Cerebellar nuclear complex (tissue), 1 donor: ENCODE results near the gene ZNF740.

Experiments
- DNase-seq, 2 experiments: peaks; one replicate each; lab custom pipeline; 2025; lab: John Stamatoyannopoulos, UW

Gene ZNF740

DNA sequence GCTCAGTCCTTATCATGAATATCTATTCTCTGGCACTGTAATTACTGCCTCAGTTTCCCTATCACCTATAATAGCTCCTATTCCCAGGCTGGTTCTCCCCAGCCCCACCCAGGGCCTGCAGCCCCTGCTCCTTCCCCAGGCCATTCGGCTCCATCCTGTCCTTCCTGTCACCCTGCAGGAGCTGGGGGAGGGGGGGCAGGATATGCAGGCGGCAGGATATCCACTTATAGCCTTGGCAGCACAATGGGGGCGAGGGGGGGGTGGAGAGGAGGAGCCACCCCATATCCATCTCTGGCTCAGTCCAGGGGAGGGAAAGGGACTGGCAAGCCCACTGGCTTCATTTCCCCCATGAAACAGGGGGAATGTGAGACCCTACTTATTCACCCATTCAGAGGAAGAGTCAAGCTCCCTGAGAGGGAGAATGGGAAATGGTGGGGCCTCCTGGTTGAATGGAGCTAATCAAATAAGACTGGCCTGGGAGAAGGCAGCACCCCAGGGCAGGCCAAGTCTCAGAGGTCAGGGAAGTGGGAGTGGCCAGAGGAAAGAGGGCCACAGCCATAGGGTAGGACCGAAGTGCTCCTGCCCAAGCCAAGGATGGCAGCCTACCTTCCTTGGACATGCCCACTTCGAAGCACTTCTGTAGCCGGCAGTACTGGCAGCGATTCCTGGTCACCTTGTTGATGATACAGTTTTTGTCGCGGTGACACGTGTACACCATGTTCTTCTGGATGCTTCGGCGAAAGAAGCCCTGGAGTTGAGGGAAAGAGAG, 34.3 kb downstream of the ZNF740 start:
- DNase-seq, result no peak

DNA sequence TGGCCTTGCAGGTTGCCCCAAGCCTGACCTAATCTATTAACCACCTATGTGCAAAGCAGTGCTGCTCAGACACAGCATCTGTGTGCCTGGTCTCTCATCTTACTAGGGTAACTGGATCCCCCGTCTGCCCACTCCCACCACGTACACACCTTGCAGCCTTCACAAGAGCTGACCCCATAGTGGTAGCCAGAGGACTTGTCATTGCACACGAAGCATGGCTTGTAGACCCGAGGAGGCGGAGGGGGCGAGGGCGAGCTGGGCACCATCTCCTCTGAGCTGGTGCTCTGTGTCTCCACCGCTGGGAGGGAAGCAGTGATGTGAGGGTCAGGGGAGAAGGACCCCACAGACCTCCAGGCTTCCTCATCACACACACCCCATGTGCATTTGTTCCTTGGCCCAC, 35.0 kb downstream of the ZNF740 start:
- no peak for DNase-seq

DNA sequence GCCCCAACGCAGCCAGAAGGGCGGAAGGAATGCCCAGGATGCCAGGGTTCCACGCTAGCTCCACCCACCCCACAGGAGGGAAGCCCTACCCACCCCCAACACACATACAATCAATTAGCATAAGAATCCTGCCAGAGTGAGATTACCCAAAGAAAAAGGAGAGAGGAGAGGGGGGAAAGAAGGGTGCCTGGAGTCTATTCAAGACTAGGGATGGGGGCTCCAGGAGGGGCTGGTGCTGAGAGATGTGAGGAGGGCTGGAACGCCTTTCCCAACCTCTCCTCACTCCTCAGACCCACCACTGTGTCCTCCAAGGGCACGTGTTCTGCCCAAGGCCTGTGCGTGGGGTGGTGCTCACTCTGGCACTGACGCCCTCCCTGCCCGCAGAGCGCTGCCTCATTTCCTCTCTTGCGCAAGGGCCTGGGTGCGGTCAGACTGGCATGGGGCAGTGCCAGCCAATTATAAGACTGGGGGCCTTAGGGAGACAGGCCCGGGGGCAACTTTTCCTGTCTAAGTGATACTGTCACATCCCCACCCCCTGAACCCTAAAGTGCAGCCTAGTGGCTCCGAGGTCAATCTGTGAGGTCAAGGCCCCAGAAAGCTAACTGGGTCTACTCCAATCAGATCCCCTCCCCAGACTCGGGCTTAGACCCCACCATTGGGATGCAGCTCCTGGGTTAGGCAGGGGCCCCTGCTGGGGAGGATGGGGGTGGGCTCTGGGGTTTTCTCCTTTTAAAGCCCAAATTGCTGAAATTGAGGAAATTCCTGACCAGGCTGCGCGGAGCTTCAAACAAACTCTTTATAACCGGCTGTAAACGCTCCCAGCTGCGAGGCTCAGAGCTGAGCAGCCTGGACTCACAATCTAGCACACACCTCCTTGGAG, 36.8 kb downstream of the ZNF740 start:
- no peak for DNase-seq

DNA sequence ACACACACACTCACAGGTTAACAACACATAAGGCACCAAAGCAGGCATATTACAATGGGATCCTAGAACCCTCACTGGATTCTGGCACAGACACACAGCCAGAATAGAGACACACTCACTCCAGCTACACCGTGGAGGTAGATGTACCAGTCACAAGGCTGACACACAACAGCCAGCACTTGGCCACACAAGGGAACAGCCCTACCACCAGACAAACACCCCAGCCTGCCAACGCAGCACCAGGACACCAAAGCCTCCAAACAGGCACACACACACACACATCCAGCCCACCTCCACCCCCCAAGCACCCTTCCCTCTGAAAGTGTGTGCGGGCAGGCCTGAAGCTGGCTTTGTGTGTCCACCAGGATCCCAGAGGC, 37.4 kb downstream of the ZNF740 start:
- DNase-seq, result no peak

DNA sequence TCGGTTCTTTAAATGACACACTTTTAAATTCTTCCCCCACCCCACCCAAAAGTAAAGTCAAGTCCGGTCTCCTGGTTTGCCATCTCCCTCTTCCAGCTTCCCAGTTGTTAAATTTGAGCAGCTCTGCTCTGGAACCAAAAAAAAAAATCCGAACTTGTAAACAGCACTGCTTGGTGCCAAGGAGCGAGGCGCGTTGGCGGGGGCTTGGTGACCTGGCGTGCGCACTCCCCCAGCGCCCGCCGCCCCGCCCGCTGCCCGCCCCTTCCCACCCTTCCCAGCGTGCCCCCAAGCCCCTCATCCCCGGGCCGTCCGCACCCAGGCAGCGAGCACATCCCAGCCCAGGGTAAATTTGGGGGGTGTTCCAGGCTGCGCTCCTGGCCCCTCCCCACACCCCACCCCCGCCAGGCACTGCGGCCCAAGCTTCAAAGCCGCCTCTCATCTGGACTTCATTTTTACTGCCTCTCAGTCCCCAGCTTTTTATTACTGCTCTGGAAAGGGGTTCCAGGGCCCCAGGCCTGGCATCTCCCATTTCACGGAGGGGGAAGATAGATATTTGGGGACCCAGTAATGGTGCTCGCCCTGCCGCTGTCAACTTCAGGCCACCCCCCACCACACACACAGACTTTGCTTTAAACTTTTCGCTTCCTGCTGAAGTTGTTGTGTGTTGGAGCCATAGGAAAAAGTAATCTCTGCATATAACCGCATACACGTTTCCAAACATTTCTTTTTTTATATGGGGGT, 38.2 kb downstream of the ZNF740 start:
- DNase-seq, result no peak

DNA sequence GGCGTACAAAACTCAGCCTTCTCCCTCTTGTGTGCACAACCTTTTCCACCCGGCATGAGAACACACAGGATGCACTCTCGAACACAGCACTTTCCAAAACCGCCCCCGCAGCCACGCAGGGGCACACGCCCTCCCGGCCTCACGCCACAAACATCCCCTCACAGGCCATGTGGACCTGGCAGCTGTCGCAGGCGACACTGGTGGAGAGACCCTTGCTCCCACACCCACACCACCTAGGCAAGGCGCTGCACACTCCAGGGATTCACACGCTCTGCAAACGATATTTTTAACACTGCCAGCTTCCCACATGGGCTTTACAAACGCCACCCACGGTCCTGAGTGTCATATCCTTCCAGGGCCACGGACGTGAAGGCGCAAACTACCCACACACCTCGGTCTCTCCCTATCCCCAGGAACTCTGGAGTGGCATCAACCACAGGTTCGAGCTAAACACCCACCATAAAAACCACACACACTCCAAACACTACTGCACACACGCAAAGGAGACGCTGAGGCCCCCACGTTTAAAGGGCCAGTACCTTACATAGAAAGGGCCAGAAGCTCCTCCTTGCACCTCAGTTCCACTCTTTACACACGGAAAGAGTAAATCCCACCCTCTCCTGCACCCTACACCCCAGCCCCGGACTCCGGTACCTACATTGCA, 38.9 kb downstream of the ZNF740 start:
- DNase-seq, result no peak

DNA sequence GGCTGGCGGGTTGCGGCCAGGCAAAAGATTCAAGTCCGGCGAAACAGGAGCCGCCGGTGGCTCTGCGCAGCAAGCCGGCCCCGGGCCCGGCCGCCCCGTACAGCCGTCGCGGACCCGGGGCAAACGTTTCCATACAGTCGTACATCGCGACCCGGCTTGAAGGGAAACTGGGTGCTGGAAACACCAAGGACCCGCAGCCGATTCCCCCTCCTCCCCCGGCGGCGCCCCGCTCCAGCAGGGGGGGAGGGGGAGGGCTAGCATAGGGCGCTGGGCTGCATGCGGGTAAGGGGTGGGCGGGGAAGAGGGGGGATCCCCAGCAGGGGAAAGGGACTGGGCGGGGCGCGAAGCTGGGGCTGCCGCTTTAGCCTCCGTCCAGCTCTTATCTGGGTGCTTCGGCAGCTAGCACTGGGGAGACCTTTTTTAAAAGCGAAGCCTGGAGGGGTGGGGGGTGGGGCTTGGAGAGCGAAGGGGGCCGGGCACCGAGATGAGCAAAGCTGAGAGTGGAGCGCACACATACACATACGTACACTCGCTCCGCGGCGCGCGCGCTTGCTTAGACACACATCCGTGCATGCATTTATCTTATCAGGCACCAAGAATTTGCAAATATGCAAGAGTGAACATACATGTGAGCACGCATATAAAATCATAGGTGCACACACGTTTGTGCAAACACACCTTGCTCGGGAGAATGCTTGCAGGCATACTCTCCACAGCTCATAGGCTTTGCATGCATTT, 39.6 kb downstream of the ZNF740 start:
- DNase-seq, result peak in 1 of 2 experiments; percentile 81

DNA sequence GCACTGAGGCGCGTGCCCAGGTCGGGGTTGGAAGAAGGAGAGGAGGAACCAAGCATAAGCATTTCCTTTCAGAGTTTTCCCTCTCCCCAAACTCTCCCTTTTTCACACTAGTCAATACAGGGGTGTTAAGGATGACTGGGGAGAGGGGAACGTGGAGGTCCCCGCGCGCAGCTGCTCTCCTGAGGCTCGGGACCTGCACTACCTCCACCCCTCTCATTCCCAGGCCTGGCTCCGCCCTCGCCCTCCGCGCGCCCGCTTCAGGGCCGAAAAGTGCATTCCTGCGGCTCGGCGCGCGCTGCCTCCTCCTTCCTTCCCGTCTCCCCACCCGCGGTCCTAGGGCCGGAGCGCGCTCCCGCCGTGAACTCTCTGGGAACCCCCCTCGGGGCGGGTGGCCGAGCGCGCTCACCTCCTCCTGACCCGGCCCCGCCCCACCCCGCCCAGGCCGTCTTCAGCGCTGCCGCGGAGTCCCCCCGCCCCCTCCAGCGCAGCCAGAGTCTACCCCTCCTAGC, 40.2 kb downstream of the ZNF740 start:
- peak in 1 of 2 experiments; percentile 57 for DNase-seq

DNA sequence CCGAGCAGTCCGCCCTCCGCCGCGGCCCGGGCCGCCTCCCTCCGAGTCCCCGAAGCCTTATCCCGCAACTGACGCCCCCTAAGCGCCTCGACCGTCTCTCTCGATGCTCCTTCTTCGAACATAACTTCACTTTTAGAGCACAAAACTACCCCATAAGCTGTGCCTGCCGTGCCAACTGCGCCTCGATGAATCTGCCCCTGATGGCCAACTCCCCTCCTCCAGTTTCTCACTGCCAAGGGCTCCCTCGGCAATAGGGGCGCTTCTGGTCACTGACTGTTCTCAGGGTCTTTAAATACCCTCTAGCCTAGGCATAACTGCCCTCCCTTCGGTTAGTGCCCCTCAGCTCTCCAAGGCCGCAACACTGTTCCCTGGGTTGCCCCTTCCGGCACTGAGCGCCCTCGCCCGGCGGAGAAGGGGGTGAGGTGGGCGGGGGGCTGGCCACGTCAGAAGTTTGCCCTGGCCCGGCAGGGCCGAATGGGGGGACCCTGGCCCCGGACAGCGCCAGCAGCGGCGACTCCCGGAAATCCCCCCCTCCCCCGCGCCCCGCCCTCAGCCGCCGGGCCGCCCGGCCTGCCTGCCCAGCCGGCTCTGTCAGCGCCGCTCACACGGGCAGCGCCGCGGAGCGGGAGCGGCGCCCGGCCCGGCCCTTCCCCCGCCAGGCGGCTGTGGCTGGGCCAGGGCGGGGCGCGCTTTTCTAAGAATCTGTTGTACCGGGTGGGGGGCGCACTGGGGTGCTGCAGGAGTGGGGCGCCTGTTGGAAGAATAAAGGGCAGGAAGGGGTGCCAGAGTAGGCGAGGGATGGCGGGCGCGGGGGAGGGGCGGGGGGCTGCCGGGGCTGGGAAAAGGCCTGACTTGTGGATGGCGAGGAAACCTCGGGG, 40.9 kb downstream of the ZNF740 start:
- no peak for DNase-seq

DNA sequence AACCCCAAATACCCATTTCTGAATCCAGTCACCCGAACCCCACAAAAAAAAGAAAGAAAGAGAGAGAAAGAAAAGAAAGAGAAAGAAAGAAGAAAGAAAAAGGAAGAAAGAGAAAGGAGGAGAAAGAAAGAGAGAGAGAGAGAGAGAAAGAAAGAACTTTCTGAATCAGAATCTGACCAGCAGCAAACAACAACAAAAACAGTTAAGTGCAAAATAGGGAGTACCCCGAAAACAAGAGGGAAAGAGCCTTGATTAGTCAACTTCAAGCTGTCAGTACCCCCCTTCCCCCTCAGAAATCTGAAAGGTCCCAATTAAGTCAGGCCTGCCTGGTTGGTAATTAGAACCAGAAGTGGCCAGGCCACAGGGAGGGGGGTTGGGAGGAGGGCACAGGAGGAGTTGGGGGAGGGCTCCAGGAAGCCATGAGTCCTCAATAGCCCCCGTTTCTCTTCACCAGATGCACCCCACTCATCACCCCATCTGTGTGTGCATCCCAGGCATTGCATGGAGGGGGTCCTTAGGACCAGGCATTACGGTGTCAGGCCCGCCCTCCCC, 41.7 kb downstream of the ZNF740 start:
- no peak for DNase-seq

DNA sequence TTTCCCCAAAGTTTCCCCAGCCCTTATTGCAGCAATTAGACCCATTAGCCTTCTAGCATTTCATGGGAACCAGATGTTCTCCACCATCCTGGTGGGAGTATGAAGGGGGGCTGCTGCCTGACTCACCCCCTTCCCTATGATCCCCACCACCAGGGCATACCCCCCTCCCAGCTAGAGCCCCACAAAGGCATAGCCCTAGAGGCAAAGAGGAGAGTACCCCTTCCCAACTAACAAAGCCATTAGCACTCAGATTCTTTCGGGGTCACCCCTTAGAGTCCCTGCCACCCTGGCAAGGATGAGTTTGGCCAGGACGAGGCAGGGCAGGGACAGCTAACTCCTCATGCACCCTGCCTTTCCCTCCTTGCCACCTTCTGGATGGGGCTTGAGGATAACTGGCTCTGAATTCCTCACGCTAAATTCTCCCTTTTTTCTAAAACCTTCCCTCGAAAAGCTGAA, 42.3 kb downstream of the ZNF740 start:
- no peak for DNase-seq

DNA sequence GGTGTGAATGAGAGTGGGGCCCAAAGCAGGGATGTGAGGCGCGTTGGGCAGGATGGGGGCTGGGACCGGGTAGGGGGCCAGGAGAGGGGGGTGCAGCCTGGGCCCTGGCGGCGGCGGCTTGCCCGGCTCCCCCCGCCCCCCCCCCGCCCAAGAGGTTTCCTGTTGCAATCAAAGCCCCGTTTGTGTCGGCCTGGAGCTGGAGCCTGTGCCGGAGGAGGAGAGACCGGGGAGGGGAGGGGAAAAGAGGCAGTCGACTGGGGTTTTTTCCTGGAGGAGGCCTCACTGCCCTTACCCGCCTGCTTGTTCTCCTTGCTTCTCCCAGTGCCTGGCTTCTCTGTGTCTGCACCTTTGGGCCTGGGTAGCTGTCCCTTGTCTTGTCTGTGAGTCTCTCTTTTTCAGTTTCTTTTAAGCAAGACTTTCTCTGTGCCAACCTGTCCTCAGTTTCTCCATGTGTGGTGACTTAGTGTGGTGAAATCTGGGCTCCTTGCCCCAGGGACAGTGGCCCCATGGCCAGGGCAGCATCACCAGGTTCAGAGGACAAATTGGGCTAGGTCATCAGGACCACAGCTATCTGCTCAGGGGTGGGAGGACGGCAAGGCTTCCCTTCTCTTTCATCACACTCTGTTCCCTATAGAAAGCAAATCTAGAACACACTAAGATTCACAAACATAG, 43.0 kb downstream of the ZNF740 start:
- DNase-seq, result no peak

DNA sequence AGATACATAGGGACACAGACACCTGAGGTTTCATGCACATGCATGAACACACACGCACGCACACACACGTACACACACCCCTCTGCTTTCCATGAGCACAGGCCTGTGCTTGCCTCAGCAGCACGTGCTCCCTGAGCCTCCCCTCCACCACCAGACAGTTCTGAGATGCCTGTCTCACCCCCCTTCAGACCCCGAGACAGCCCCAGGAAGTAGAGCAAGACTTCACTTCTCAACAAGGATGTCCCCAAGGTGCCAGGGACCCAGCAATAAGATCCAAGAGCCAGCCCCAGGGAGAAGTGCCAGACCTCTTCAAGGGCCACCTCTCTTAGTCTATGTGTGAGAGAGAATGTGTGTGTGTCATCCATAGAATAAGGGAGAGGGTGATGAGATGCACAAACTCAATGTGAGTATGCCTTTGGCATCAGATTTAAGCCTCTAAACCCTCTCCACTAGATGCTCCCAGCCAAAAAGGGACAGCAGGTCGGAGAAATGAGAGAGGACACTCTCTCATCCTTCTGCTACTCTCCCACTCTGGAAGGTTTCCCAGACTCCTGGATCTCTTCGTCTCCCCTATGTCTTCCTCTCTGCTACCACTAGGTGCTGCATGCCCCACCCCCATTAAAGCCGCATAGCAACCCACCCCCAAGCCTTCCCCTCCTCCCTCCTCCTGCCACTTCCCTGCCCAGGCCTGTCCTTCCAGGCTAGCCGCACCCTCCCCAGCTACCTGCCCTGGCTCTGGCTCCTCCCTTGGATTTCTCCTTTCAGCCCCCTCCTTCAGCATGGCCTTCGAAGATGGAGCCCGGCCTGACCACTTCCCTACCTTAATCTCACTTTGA, 43.8 kb downstream of the ZNF740 start:
- DNase-seq, result peak in 1 of 2 experiments; percentile 8

DNA sequence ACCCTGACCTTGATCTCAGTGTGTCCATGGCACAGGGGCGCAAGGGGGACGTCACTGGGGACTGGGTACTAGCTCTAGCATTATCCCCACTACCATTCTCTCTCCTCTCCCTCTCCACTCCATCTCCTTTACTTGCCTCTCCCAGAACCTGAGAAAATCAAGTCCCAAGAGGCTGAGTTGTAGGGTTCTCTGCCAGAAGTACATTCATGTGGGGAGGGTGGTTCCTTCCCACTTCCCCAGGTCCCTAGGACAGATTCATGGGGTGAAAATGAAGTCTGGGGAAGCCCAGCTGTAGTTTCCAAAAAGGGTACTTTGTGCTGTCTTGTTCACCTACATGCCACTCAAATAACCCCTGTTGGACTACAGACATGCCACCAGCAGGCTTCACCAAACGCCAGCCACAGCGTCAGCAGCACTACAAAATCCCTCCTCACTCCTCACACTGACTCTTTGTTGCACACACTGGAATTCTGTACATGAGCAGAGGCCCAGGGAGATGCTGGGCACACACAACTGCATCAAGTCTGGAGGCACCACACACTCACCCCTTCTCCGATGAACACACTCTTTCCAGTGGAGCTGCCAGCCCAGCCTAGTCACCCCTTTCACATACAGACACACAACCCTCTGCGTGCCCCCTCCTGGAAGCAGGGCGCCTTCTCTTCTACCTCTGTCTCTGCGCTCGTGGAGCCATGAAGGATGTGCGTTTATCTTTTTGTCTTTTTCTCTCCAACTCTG, 44.5 kb downstream of the ZNF740 start:
- no peak for DNase-seq

DNA sequence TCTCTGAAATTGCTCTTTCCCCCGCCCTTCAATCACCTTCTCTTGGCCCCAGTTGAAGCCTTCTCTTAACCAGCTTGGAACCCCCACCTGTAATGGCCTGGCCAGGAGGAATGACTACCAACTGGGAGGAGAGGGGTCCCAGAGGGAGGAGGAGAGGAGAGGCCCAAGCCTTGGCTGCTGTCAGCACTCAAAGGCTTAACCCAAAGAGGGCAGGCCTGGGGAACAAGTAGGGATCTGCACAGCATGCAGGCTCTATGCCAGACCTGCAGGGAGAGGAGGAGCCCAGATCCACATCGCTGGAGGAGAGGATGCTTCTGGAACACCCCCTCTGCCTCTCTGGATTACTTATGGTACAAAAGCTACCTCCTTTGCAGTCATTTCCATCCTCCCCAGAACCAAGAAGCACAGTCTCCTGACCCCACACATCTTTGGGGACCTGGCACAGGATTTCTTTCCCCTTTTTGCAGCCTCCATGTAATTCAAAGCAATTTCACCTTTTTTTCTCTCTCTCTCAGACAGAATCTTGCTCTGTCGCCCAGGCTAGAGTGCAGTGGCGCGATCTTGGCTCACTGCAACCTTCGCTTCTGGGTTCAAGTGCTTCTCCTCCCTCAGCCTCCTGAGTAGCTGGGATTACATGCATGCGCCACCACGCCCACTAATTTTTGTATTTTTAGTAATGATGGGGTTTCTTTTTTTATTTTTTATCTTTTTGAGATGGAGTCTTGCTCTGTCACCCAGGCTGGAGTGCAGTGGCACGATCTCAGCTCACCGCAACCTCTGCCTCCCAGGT, 45.3 kb downstream of the ZNF740 start:
- no peak for DNase-seq

DNA sequence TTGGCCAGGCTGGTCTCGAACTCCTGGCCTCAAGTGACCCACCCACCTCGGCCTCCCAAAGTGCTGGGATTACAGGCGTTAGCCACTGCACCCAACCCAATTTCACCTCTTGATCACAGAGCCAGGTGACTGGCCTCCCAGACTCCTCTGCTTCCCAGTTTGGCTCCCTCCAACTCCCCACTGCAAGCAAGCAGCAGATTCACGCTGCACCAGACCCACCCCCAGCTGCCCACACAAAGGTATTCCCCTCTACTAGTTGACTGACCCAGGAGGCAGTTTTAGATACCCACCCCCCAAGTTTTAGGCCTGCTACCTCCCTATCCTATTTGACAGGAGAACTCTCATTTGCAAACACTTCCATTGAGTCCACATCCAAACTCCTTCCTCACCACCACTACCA, 46.3 kb downstream of the ZNF740 start:
- no peak for DNase-seq

DNA sequence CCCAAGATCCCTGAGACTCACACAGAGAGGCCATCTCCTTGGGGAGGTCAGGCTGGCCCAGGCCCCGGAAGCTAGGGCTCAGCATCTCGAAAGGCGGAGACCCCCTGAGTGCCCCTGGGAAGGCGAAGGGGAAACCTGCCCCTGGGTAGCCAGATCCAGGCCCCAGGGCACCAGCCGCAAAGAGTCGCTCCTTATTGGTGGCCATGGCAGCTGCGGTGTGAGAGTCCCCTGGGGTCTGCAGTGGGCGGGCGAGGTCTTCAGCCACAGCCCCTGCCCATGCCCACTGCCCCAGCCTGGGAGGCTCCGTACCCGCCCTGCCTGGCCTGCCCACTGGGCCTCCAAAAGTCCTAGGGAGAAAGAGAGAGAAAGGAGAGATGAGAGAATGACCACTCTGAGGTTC, 46.8 kb downstream of the ZNF740 start:
- DNase-seq, result no peak
